HG03520 (cell line): Measurements from ENCODE around the gene SRCAP.

Source experiments
- ATAC-seq: cut with Tn5 transposase; IDR thresholded peaks from one replicate; pipeline ENCODE4 v1.9.1; 2021; ENCODE audit warnings: mild to moderate bottlenecking, moderate library complexity; ENCODE audit not compliant: unreplicated experiment

Gene SRCAP

GRCh38 chr16:30728899-30729672 lies 30.1 kb downstream of the SRCAP start:
- ATAC-seq = no peak

- no peak for ATAC-seq
Measured at GRCh38 chr16:30731411-30731810, 32.4 kb downstream of the SRCAP start.

- ATAC-seq = no peak
Measured at GRCh38 chr16:30736995-30737793, 38.2 kb downstream of the SRCAP start.

GRCh38 chr16:30737794-30738648 lies 39.0 kb downstream of the SRCAP start:
- no peak for ATAC-seq

GRCh38 chr16:30738984-30739951 lies 40.3 kb downstream of the SRCAP start:
- no peak for ATAC-seq

GRCh38 chr16:30740364-30741251 lies 41.6 kb downstream of the SRCAP start:
- ATAC-seq = no peak

GRCh38 chr16:30741461-30741914 lies 42.5 kb downstream of the SRCAP start:
- no peak for ATAC-seq

- no peak for ATAC-seq
Measured at GRCh38 chr16:30743716-30744115, 44.7 kb downstream of the SRCAP start.

GRCh38 chr16:30744183-30744582 lies 45.2 kb downstream of the SRCAP start:
- no peak for ATAC-seq

GRCh38 chr16:30745082-30745481 lies 46.1 kb downstream of the SRCAP start:
- ATAC-seq = no peak

GRCh38 chr16:30746638-30747175 lies 47.7 kb downstream of the SRCAP start:
- no peak for ATAC-seq

- ATAC-seq = no peak
Measured at GRCh38 chr16:30747331-30747730, 48.4 kb downstream of the SRCAP start.

GRCh38 chr16:30747799-30748633 lies 49.0 kb downstream of the SRCAP start, which contains the start of gene PHKG2:
Gene PHKG2 (plus strand): TSS chr16:30748425. CDS start chr16:30748821, 396 bp downstream.
- ATAC-seq = peak; percentile 97

- ATAC-seq = no peak
Measured at GRCh38 chr16:30748634-30749445, 49.9 kb downstream of the SRCAP start.

- no peak for ATAC-seq
Measured at GRCh38 chr16:30750201-30750600, 51.2 kb downstream of the SRCAP start.

- ATAC-seq = no peak
Measured at GRCh38 chr16:30750876-30751465, 52.0 kb downstream of the SRCAP start.
